Vagina (tissue), 2 donors: ENCODE measurements around the gene RRH.

Experiments
- POLR2A ChIP-seq, 2 donors: fragments of 450-650 bp; IDR thresholded peaks; one replicate each; pipeline ENCODE4 v1.6.1; 2017; ENCODE audit warnings: antibody characterized with exemption in 2 of 2, mild to moderate bottlenecking in 2 of 2, moderate library complexity in 2 of 2
- TF ChIP-seq, protein P1 (sequence below), 3 experiments: fragments of 450-650 bp in 2 of 3; fragments of 200-600 bp in 1 of 3; sonication (generic) in 1 of 3; IDR thresholded peaks; one replicate each; pipeline ENCODE4 v1.5.1; 2017 to 2019; ENCODE audit warnings: antibody characterized with exemption in 3 of 3, mild to moderate bottlenecking in 2 of 3, moderate library complexity in 2 of 3

DNA sequence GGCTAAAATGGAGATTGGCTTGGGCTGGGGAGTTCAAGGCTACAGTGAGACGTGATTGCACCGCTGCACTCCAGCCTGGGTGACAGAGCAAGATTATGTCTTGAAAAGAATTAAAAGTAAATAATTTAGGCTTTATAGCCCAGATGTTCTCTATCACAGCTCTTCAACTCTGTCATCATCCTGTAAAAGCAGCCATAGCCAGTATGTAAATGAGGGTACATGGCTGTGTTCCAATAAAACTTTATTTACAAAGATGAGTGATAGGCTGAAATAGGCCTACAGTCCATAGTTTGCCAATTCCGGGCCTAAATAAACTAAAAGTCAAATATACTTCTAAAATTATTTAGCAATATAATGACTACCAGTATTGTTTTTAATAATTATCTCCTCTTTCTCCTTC, 9.2 kb downstream of the RRH start:
- TF ChIP-seq POLR2A (IDR thresholded peaks at IDR 0.05) = no peak
- TF ChIP-seq, protein P1, sequence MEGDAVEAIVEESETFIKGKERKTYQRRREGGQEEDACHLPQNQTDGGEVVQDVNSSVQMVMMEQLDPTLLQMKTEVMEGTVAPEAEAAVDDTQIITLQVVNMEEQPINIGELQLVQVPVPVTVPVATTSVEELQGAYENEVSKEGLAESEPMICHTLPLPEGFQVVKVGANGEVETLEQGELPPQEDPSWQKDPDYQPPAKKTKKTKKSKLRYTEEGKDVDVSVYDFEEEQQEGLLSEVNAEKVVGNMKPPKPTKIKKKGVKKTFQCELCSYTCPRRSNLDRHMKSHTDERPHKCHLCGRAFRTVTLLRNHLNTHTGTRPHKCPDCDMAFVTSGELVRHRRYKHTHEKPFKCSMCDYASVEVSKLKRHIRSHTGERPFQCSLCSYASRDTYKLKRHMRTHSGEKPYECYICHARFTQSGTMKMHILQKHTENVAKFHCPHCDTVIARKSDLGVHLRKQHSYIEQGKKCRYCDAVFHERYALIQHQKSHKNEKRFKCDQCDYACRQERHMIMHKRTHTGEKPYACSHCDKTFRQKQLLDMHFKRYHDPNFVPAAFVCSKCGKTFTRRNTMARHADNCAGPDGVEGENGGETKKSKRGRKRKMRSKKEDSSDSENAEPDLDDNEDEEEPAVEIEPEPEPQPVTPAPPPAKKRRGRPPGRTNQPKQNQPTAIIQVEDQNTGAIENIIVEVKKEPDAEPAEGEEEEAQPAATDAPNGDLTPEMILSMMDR (IDR thresholded peaks at IDR 0.05) = no peak
